ENCODE data around the gene TXK. TPM values are rescaled to one million over a fixed set of nuclear protein-coding genes. Genes with fewer than 3 reads are reported as not detected.

TXK gene
- total RNA-seq = 0.16 TPM in 1 of 2 replicates, not detected in the other

DNA sequence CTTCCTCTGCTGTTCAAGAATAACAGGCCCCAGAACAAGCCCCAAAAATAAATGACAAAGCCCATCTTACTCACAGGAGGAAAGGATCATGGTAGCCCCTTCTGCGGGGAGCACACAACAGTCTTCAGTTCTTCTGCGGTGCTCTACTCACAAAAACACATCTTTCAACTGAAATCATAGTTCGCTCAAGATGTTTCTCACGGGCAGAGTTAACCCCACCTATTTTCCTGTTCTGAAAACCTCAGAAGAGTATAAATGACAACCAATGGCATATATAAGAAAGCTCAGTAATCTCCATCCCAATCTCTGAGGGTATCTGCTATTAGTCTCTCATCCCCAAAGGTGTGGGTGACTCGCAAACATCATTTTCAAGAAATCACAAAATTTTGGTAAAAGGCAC lies at the start of gene TXK:
Gene TXK (minus strand): TSS at position 170 of the 400 bp plus-strand sequence. CDS start 80 bp downstream, at position 90.

Other genes with a start within 250 kb of the TXK start
- gene NFXL1, start 219.7 kb downstream of the TXK start, total RNA-seq = 5.6 and 7.3 TPM in 2 replicates
- gene CNGA1, start 117.6 kb downstream of the TXK start, total RNA-seq = not detected in 2 replicates
- not detected in 2 replicates for gene NIPAL1, start 117.5 kb downstream of the TXK start, total RNA-seq
- gene TEC, start 135.6 kb upstream of the TXK start, total RNA-seq = 0.60 and 0.79 TPM in 2 replicates
- 9.1 and 12.1 TPM in 2 replicates for gene SLAIN2, start 207.3 kb upstream of the TXK start, total RNA-seq

All from bronchial smooth muscle cell (primary cell).